GM10847 (cell line): Measurements from ENCODE around the gene CHODL.

Experiments
- POLR2A ChIP-seq: IDR thresholded peaks from 2 replicates; pipeline ENCODE4 v1.6.1; 2011; ENCODE audit not compliant: insufficient read length; ENCODE audit errors: extremely low read depth

CHODL gene

GRCh38 chr21:18267496-18267895, 22.9 kb downstream of the CHODL start:
- no peak for TF ChIP-seq POLR2A

- TF ChIP-seq POLR2A, result no peak
These were observed 24.3 kb downstream of the CHODL start for GRCh38 chr21:18268906-18269305.

- no peak for TF ChIP-seq POLR2A
These were observed 25.2 kb downstream of the CHODL start for GRCh38 chr21:18269856-18270255.

GRCh38 chr21:18273400-18273799, 28.8 kb downstream of the CHODL start:
- no peak for TF ChIP-seq POLR2A

- no peak for TF ChIP-seq POLR2A
These were observed 29.7 kb downstream of the CHODL start for GRCh38 chr21:18274370-18274769.

- no peak for TF ChIP-seq POLR2A
These were observed 31.1 kb downstream of the CHODL start for GRCh38 chr21:18275781-18276180.

- TF ChIP-seq POLR2A, result no peak
These were observed 40.7 kb downstream of the CHODL start for GRCh38 chr21:18285379-18285778.

- no peak for TF ChIP-seq POLR2A
These were observed 45.2 kb downstream of the CHODL start for GRCh38 chr21:18289876-18290275.

GRCh38 chr21:18294100-18294499, 49.5 kb downstream of the CHODL start:
- TF ChIP-seq POLR2A, result no peak

GRCh38 chr21:18298228-18298627, 53.6 kb downstream of the CHODL start:
- no peak for TF ChIP-seq POLR2A
